Endothelial cell (in vitro differentiated cells): ENCODE results near the gene ADGRV1. TPM values are rescaled to one million over a fixed set of nuclear protein-coding genes. Genes with fewer than 3 reads are reported as not detected.
A peak's percentile ranks its signal among the peaks of the same experiment; 100 is the strongest.
"Not testable (repeated sequence)": the region's sequence is repeated elsewhere in the genome, so short reads cannot be mapped to it uniquely, and the experiment has no call there.

Experiments
- DNase-seq: peaks from one replicate; pipeline ENCODE4 v3.0.0; 2021; ENCODE audit warnings: low spot score
- H3K27ac Mint-ChIP-seq: one replicate; pipeline ENCODE4 v1.8.0; 2021; ENCODE audit warnings: mixed read lengths, inconsistent platforms; ENCODE audit not compliant: unreplicated experiment
- H3K27me3 Mint-ChIP-seq: one replicate; pipeline ENCODE4 v1.8.0; 2021; ENCODE audit warnings: mild to moderate bottlenecking, moderate library complexity, mixed read lengths, inconsistent platforms; ENCODE audit not compliant: unreplicated experiment
- H3K36me3 Mint-ChIP-seq: one replicate; pipeline ENCODE4 v1.8.0; 2021; ENCODE audit warnings: mild to moderate bottlenecking, low read depth, mixed read lengths, inconsistent platforms; ENCODE audit not compliant: unreplicated experiment
- H3K4me1 Mint-ChIP-seq: one replicate; pipeline ENCODE4 v1.8.0; 2021; ENCODE audit warnings: mild to moderate bottlenecking, mixed read lengths, inconsistent platforms; ENCODE audit not compliant: unreplicated experiment
- H3K4me3 Mint-ChIP-seq: one replicate; pipeline ENCODE4 v1.8.0; 2021; ENCODE audit warnings: mild to moderate bottlenecking, mixed read lengths, inconsistent platforms; ENCODE audit not compliant: unreplicated experiment
- H3K9me3 Mint-ChIP-seq: one replicate; pipeline ENCODE4 v1.8.0; 2021; ENCODE audit warnings: mixed read lengths, inconsistent platforms; ENCODE audit not compliant: unreplicated experiment
- total RNA-seq: library from RNA; stranded (reverse); fragmentation: NEBNext Ultra II Directional; extraction: Animal tissue kit (Norgen Biotek cat#: 25700); gene quantifications from one replicate; pipeline ENCODE4 v1.2.1, GENCODE V29; 2021; ENCODE audit not compliant: unreplicated experiment
- TF ChIP-seq, protein P1 (sequence below): fragments of 200-600 bp; sonication (generic); IDR thresholded peaks from one replicate; pipeline ENCODE4 v1.5.0; 2021; ENCODE audit warnings: antibody characterized with exemption; ENCODE audit not compliant: unreplicated experiment

ADGRV1 gene
- total RNA-seq, 1 donor from 2014 or later = 23.1 TPM

DNA sequence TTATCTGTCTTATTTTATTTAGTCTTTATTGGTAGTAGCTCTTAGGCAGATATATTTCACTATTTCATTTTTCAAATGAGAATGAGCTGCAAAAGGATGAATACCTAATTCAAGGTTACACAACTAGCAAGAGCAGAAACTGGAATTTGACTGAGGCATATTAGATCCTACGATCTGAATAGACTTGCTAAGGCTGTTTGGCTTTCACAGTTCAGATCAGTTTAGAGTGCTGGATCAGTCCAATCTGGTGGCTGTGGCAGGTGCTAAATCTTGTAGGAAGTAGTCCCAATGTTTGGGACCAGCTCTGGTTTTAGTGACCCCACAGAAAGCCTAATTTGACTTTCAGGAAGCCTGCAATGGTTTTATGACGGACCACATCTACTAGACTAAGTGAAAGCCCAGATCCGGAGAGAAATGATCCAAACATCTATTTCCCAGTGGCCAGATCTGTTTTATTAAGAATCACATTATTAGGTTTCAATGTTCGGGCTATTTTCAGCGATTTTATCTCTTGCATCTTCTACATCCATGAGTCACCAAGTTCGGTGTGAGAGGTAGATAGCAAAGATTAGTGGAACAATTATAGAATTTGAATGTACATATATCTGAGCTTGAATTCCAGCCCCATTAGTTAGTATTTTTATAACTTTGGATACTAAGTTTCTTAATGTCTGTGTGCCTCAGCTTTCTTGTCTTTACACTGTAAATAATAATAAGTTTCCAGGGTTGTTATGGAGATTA, 359.5 kb downstream of the ADGRV1 start:
- Mint-ChIP-seq H3K36me3 (no peaks in the 10 kb centered on the region), H3K27me3 (no peaks in the 10 kb centered on the region), H3K4me1 (peaks cover 10% of the 10 kb centered on the region), H3K4me3 (no peak overlapping the region), H3K27ac (peak overlapping the region; percentile 58), H3K9me3 (no peaks in the 10 kb centered on the region)
- TF ChIP-seq, protein P1, sequence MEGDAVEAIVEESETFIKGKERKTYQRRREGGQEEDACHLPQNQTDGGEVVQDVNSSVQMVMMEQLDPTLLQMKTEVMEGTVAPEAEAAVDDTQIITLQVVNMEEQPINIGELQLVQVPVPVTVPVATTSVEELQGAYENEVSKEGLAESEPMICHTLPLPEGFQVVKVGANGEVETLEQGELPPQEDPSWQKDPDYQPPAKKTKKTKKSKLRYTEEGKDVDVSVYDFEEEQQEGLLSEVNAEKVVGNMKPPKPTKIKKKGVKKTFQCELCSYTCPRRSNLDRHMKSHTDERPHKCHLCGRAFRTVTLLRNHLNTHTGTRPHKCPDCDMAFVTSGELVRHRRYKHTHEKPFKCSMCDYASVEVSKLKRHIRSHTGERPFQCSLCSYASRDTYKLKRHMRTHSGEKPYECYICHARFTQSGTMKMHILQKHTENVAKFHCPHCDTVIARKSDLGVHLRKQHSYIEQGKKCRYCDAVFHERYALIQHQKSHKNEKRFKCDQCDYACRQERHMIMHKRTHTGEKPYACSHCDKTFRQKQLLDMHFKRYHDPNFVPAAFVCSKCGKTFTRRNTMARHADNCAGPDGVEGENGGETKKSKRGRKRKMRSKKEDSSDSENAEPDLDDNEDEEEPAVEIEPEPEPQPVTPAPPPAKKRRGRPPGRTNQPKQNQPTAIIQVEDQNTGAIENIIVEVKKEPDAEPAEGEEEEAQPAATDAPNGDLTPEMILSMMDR = no peak
- DNase-seq = no peak

DNA sequence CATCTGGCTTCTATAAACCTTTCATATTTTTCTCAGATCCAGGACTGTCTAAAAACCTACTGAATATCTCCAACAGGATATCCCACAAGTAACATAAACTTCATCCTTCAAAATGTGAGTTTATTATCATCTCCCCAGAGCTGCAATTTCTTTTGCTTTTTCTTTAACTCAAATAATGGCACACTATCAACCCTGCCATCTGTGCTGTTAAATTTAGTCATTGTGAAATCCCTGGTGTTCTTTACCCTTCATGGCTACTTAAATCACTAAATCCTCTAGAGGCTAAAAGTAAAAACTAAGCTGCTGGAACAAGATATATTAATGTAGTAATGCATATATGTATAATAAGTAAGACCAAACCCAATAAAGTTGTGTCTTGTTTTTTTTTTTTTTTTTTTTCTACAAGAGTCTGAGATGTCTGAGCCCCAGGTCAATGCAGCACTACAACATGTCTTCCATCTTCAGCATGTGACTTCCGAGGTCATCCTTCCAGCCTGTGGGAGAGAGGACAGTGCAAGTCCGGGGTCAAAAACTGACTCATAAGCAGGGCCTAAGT, 362.9 kb downstream of the ADGRV1 start:
- no peak for DNase-seq
- H3K27ac Mint-ChIP-seq = no peak overlapping the region
- H3K4me1 Mint-ChIP-seq = peaks cover 5% of the 10 kb centered on the region
- H3K9me3 Mint-ChIP-seq = no peaks in the 10 kb centered on the region
- H3K4me3 Mint-ChIP-seq = no peak overlapping the region
- TF ChIP-seq, protein P1 = no peak
- no peaks in the 10 kb centered on the region for H3K36me3 Mint-ChIP-seq
- H3K27me3 Mint-ChIP-seq = no peaks in the 10 kb centered on the region

DNA sequence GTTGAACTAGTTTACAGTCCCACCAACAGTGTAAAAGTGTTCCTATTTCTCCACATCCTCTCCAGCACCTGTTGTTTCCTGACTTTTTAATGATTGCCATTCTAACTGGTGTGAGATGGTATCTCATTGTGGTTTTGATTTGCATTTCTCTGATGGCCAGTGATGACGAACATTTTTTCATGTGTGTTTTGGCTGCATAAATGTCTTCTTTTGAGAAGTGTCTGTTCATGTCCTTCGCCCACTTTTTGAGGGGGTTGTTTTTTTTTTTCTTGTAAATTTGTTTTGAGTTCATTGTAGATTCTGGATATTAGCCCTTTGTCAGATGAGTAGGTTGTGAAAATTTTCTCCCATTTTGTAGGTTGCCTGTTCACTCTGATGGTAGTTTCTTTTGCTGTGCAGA, 365.6 kb downstream of the ADGRV1 start:
- not testable (repeated sequence) for H3K36me3 Mint-ChIP-seq, H3K4me3 Mint-ChIP-seq, H3K9me3 Mint-ChIP-seq, DNase-seq, H3K27me3 Mint-ChIP-seq, H3K4me1 Mint-ChIP-seq, H3K27ac Mint-ChIP-seq

DNA sequence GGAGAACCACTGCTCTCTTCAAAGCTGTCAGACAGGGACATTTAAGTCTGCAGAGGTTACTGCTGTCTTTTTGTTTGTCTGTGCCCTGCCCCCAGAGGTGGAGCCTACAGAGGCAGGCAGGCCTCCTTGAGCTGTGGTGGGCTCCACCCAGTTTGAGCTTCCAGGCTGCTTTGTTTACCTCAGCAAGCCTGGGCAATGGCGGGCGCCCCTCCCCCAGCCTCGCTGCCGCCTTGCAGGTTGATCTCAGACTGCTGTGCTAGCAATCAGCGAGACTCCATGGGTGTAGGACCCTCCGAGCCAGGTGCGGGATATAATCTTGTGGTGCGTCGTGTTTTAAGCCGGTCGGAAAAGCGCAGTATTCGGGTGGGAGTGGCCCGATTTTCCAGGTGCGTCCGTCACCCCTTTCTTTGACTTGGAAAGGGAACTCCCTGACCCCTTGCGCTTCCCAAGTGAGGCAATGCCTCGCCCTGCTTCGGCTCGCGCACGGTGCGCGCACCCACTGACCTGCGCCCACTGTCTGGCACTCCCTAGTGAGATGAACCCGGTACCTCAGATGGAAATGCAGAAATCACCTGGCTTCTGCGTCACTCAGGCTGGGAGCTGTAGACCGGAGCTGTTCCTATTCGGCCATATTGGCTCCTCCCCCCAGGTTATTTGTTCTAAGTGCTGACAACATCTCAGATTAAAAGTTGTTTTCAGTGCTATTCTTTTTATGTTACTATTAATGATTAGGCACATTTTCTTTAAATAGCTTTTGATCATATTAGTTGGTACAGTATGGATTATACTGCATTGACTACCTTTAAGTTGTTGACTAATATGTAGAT, 370.6 kb downstream of the ADGRV1 start:
- Mint-ChIP-seq H3K4me3 (peak overlapping the region; percentile 94), H3K27ac (peak overlapping the region; percentile 95), H3K4me1 (peaks cover 11% of the 10 kb centered on the region)
- not testable (repeated sequence) for H3K9me3 Mint-ChIP-seq, DNase-seq, H3K27me3 Mint-ChIP-seq, H3K36me3 Mint-ChIP-seq

DNA sequence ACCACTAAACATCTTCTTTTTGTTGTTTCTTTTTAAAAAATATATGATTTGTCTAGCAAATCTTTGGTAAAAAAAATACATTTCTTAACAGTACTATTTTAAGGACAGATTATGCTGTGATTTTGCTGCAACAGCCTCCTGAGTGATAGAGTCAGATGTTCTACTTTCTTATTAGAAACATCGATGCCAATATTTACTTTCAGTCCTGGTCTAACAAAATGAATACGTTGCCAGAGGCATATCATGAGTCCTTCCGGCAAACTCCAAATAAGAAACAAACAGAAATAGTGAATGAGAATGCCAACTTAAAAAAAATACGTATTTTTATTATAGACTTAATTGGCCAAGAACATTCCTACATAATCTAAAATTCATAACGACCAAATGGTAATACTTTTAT, 371.5 kb downstream of the ADGRV1 start:
- TF ChIP-seq, protein P1 = no peak
- Mint-ChIP-seq H3K27me3 (no peaks in the 10 kb centered on the region), H3K4me3 (no peak overlapping the region), H3K27ac (no peak overlapping the region), H3K4me1 (peaks cover 14% of the 10 kb centered on the region), H3K36me3 (no peaks in the 10 kb centered on the region), H3K9me3 (no peaks in the 10 kb centered on the region)
- DNase-seq = no peak
